HG02571 (cell line): ENCODE data around the gene ANKRD33B.
"Not testable (repeated sequence)": the region's sequence is repeated elsewhere in the genome, so short reads cannot be mapped to it uniquely, and the experiment has no call there.

Source experiments
- ATAC-seq: cut with Tn5 transposase; IDR thresholded peaks from one replicate; pipeline ENCODE4 v1.9.1; 2021; ENCODE audit warnings: mild to moderate bottlenecking, moderate library complexity; ENCODE audit not compliant: unreplicated experiment

ANKRD33B gene

DNA sequence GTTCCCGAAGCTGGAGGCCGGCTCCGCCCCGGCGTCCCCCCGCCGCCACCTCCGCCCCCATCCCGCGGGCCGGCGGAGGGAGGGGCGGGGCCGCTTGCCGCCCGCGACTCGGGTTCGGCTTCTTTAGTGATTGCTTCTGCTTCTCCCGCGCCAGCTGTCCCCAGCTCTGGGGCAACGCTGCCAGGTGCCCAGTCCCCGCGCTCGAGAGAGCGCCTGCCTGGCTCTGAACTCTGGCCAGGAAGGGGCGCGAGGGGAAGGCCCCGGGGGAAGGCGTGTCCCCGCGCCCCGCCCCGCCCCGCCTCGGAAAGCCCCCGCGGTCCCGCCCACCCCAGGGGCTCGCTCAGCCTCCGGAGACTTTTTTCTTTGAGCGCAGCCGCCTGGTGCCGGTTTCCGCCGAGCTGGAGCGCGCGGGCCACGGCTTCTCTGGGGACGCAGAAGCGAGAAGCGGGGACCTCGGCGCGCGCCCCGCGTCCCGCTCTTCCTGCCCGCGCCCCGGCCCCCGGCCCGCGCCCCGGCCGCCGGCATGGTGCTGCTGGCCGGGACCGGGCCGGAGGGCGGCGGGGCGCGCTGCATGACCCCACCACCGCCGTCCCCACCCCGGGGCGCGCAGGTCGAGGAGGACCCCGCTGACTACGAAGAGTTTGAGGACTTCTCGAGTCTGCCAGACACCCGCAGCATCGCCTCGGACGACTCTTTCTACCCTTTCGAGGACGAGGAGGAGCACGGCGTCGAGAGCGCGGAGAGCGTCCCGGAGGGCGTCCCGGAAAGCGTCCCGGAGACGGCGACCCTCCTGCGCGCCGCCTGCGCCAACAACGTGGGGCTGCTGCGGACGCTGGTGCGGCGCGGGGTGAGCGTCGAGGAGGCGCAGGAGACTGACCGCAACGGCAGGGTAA, at the start of gene ANKRD33B:
TSS of gene ANKRD33B (plus strand) at position 126 of the 893 bp plus-strand sequence. CDS start at position 524, 398 bp downstream.
- peak; percentile 48 for ATAC-seq

DNA sequence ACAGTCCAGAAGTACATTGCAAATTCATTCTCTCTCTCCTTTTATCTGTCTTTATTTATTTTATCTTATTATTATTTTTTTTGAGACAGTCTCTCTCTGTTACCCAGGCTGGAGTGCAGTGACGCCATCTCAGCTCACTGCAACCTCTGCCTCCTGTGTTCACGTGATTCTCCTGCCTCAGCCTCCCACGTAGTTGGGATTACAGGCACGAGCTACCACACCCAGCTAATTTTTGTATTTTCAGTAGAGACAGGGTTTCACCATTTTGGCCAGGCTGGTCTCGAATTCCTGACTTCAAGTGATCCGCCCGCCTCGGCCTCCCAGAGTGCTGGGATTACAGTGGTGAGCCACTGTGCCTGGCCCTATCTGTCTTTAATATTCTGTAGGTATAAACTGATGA, 49.3 kb upstream of the ANKRD33B start:
- not testable (repeated sequence) for ATAC-seq

DNA sequence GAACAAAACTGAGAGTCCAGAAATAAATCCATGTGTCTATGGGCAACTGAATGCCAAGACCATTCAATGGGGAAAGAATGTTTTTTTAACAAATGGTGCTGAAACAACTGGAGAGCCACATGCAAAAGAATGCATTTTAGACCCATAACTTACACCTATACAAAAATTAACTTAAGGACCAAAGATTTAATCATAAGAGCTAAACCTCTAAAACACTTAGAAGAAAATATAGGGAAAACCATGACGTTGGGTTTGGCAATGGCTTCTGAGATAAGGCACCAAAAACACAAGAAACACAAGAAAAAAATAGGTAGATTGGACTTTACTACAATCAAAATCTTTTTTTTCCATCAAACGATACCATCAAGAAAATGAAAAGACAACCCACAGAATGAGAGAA, 48.4 kb upstream of the ANKRD33B start:
- no peak for ATAC-seq

DNA sequence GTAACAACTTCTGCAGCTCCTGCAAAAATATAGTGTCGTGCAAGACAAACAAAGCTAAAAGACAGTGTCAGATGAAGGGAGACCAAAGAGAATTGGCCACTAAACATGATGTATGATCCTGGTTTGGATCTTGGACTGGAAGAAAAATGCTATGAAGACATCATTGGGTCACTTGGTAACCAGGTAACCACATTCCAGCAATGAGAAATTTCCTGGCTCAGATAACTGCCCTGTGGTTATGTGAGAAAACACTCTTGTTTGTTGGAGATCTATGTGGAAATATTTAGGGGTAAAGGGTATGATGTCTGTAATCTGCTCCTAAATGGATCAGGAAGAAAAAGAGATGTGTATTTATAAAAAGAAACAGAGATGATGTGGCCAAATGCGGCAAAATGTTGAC, 45.5 kb upstream of the ANKRD33B start:
- no peak for ATAC-seq

DNA sequence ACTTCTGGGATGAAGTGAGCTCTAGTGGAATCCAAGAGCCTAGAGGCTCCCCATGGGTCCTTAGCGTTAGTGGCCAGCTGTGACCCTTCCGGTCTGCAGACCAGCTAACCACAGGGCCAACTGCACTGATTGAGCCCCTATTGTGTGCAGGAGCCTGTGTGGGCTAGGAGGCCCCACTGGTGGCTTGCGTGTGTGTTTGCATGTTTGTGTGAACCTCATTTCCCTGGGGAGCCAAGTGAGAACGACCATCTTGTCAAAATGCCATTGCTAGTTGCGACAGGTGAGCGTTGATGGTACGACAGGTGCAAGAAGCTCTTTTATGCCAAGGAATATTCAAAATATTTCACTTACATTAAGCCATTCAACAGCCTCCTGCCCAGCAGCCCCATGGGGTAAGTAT, 44.1 kb upstream of the ANKRD33B start:
- no peak for ATAC-seq

DNA sequence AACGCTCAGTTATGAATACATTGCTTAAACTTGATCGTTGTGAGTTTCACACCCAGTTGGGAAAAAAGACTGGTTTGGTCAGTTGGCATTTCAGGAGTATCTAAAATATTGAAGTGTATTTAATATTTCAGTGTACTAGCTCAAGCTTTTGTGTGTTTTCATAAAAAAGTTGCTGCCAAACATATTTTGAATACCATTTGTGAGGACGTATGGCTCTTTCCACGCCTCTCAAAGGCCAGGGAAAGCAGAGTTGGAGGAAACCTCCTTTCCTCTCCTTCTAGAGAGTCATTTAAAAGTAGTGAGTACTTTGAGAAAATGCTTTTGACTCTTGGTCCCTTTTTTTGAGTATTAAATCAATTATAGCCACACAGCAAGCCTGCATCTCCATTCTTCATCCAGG, 43.2 kb upstream of the ANKRD33B start:
- ATAC-seq: no peak

DNA sequence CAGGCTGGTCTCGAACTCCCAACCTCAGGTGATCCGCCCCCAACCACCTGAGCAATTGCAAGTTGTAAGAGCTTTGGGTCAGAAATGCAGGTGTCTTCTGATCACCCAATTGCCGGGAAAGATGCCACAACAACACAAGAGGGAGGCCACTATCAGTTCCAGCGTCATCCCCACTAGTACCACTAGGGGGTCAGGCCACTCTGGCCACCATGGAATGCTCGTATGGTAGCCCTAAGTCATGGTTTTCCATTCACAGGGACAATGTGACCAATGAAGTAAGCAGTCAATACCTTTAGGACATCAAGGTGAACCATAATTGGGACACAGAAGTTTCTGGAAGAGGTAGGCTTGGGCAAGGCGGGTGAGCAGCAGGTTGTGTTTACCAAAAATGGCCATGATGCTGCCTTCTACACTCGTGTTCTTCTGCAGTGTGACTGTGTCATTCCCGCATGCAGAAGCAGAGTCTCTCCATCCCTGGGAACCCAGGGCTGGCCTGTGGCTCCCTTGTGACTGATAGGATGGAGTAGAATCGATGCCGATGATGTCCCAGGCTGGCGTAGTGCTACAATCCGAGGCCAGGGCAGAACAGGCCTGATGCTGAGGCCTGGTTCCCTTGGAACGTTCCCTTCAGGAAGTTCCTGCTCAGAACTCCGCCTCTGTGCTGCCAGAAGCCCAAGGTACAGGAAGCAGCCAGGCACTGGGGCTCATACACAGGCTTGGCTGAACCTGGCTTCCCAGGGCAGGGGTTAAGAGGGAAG, 42.2 kb upstream of the ANKRD33B start:
- ATAC-seq: no peak

DNA sequence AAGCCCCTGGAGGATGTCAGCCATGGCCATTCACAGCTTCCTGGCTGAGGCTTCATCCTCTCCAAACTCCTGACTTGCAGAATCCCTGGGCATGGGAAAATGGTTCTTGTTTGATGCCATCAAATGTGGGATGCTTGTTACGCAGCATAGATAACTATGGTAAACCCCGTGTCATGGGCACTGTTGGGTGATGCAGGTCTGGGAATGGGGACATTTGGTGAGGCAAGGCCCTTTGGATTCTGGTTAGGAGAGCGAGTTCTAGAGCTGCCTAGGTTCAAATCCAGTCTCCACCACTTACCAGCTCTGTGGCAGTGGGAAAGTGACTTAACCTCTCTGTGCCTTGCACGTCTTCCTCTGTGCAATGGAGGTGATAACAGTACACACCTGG, 41.7 kb upstream of the ANKRD33B start:
- no peak for ATAC-seq

DNA sequence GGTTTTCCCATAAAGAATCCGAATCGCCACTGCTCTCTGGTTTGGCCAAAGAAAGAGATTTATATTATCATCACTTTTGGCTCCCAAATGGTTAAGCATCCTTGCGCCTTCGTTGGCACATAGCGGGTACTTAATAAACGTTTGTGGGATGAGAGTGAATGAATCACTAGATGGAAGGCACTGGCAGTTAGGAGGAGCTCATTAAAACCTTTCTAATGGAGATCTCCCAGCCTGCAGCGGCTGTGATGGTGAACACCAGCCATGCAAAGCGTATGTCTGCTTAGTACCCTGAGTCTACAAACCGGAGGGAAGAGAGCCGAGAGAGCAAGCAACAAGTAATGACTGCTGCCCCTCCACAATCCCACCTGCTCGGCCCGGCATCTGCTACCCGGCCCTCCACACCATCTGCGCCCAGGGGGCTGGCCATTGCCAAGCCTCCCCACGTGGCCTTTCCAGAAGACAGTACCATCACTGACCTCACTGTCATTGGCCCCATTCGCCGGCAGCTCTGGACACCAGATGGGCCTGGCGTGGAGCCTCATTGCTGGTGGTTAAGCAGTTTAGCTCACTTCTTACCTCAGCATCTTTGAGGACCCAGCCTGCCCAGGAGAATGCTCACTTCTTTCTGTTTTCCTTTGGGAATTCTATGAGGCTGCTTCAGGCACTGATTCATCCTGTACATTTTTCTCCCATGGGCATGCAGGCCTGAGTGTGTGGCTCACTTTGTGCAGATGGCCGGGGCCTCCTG, 39.3 kb upstream of the ANKRD33B start:
- ATAC-seq: no peak

DNA sequence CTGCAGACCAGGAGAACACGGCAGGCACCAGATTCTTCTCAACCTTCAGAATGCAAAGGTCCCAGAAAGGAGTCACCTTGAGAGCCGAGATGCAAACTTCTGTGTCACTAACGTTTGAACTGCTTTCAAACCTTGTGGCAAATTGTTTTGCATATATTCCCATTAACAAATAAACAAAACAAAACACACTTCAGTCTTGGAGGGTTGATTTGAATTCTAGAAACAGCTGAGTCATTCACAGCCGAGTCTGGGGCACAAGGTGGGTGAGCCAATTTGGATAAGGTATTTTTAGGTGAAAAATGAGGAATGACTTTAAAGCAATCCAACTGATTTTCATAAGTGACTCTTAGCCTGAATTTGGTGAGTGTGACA, 38.8 kb upstream of the ANKRD33B start:
- peak; percentile 61 for ATAC-seq

DNA sequence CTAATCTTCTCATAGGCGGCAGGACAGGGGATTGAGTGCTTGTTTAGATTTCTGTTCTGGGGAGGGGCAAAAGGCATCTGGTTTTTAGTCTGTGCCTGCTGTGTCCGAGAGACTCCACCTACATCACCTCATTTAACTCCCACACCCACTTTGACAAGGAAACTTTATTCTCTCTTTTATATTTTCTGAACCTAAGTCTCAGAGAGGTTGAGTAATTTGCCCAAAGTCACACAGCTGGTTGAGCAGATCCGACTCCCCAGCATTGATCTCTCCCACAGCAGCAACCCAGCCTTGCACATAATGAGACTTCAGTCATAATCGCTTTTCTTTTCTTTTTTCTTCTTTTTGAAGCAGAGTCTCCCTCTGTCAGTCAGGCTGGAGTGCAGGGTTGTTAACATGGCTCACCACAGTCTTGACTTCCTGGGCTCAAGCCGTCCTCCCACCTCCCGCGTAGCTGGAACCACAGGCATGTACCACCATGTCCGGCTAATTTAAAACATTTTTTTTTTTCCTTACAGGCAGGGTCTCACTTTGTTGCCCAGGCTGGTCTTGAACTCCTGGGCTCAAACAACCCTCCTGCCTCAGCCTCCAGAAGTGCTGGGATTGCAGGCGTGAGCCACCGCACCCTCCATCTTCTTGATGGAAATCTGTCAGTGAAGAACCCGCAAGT, 36.5 kb upstream of the ANKRD33B start:
- ATAC-seq: no peak

DNA sequence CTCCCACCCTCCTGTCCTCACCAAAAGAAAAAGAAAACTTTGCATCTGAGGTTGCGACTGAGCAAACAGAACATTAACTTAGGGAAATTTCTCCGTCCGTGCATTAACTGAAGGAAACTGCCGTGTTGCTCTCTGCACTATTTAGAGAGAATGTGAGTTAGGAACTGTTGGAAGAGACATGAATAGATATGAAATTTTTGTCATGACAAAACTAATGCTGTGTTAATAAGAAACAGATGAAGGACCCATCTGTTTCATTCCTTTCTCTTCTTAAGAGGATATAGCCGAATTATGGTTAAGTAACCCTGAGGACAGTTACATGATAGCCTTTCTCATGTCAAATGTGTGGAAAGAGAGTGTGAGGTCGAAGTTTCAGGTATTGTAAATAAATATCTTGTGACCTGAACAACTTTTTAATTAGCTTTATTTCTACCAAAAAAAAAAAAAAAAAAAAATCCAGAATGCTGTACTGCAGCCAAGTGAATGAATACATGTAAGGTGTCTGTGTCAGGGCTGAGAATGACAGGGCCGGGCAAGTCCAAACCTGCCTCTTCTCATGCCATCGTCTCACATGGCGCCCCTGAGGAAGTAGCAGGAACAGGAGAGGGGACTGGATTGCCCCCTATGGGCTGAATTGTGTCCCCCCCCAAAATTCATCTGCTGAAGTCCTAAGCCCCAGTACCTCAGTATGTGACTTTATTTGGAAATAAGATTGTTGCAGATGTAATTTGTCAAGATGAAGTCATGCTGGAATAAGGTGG, 35.6 kb upstream of the ANKRD33B start:
- no peak for ATAC-seq

DNA sequence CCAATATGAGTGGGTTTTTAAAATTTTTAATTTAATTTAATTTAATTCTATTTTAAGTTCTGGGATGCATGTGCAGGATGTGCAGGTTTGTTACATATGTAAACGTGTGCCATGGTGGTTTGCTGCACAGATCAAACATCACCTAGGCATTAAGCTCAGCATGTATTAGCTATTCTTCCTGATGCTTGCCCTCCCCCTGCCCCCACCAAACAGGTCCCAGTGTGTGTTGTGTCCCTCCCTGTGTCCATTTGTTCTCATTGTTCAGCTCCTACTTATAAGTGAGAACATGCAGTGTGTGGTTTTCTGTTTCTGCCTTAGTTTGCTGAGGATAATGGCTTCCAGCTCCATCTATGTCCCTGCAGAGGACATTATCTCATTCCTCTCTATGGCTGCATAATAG, 35.0 kb upstream of the ANKRD33B start:
- no peak for ATAC-seq

DNA sequence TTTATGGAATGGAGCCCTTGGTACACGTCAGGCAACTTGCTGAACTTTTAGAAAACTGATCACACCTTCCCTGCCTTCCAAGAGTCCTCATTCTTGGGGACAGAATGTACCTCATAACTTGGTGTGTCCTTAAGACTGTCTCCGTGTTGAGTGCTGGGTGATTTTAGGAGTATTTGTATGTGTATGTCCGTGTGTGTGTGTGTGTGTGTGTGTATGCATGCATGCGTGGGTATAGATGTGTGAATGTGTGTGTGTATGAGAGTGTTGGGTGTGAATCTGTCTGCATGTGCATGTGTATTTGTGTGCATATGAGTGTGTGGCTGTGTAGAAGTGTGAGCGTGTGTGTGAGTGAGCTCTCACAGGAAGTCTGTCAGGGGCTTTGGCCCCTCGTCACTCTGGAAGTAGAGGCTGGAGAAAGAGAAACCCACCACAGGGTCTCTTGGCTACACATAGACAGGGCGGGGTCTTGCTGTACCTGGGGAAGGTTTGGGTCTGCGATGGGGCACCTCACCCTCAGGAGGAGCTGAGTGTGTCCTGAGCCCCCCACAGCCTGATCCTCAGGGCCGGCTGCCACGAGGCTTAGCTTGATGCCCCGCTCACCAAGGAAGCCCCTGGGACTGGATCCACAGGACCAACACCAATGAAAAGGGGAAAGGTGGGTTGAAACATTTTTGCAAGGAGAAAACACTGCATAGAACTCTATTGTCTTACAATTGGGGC, 33.1 kb upstream of the ANKRD33B start:
- ATAC-seq: no peak

DNA sequence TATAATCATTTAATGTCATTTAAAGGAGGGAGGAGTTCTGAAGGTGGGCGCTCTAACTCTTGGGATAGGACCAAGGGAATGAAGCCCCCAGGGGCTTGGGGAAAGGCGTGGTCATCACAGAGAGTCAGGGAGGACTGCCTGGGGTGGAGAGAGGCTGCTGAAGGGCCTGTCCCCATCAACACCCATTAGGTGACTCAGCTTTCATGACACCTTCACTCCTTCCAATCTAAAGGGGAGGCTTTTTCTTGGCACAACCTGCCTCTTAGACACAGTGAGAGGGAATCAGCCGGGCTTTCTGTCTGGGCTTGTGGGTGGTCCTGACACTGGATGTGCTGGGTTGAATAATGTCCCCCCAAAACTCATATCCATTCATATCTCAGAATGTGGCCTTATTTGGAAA, 31.4 kb upstream of the ANKRD33B start:
- no peak for ATAC-seq

DNA sequence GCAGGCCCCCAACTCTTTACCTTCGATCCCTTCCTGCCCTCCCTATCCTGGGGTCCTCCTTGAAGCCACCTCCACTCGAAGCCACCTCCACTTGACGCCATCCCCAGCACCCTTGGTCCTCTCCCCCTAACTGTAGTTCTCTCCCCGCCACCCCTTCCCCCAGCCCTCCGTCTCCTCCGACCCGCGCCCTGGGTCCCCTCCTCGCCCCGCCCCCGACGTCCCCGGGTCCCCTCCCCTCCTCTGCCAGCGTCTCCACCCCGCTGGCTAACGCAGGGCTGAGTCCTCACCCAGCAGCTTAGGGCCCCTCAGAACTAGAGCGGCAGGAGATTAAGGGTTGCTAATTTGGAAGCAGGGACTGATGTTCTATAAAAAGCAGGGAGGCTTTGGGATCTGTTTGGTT, 30.6 kb upstream of the ANKRD33B start:
- no peak for ATAC-seq

DNA sequence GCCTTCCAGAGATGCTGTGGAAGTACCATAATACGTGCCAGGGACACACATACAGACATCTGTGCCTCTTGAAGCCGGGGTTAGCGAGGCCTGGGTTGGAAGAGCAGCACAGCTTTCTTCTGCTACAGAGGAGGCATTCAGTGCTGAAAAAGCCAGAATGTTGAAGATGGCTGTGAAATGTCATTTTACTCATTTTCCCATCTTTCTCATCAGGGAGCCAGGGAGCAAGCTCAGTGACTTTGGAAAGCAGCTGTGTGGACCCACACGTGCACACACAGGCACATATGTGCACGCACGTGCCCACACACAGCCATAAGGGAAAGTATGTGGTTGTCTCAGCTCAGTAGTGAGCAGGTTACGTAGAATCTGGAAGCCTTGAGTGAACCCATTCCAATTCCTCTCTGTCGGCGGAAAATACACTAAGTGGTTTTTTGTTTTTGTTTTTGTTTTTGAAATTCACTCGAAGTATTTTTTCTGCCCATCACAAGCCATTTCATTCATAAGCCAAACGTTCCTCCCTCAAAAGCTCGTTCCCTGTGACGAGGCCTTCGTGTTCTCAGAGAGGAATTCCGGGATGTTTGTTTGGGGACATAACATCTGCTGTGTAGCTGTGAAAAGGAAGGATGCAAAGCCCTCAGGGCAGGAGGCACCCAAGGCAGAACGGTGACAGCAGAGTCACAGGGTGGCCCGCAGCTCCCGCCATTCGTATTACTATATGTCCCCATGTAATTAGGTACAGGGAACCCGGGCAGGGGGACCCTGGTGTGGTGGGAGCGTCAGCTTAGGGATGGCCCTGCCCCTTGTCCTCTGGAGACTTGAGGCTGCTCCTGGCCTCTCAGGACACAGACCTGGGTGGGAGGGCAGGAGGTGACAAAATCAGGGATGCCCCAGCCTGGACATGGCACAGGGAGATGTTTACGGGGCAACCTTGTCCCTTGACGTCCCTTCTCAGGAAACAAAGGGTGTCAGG, 29.0 kb upstream of the ANKRD33B start:
- no peak for ATAC-seq

DNA sequence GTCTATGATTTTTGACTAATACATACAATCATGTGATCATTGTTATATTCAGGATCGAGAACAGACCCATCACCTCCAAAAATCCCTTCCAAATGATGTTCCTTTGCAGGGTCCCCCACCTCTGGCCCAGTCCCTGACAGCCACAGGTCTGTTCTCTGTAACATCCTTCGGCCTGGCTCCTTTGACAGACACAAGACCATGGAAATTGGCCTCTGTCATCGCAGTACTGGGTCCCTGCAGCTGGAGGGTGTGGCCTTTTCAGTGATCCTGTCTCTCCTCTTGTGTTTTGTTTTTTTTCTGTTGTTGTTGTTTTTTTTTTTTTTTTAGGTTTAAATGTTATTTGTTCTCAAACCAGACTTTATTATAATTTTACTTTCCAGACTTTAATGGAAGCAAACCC, 27.4 kb upstream of the ANKRD33B start:
- no peak for ATAC-seq
